Activated CD4-positive, alpha-beta memory T cell treated with anti-CD3 and anti-CD28 coated beads for 36 hours (primary cell): ENCODE measurements around the gene ABHD15. TPM values are rescaled to one million over a fixed set of nuclear protein-coding genes. Genes with fewer than 3 reads are reported as not detected.

Experiments
- CTCF ChIA-PET: fragments of 350-600 bp; sonication (Branson Sonifier 250); formaldehyde crosslinking; loops from one replicate; lab custom pipeline; 2021; ENCODE audit warnings: antibody characterized with exemption, inconsistent platforms; lab: Charles Lee
- POLR2A ChIA-PET: fragments of 350-600 bp; sonication (Branson Sonifier 250); formaldehyde crosslinking; loops from one replicate; lab custom pipeline; 2021; ENCODE audit warnings: antibody characterized with exemption; lab: Charles Lee
- DNase-seq: peaks from one replicate; pipeline ENCODE4 v3.0.0-alpha.2; 2020
- H3K27ac Mint-ChIP-seq: one replicate; pipeline ENCODE4 v1.8.0; 2021; ENCODE audit warnings: mixed read lengths
- H3K27me3 Mint-ChIP-seq: one replicate; pipeline ENCODE4 v1.8.0; 2021; ENCODE audit warnings: mixed read lengths
- H3K36me3 Mint-ChIP-seq: one replicate; pipeline ENCODE4 v1.8.0; 2021; ENCODE audit warnings: mixed read lengths
- H3K4me1 Mint-ChIP-seq: one replicate; pipeline ENCODE4 v1.8.0; 2021; ENCODE audit warnings: low read depth, mixed read lengths
- H3K4me3 Mint-ChIP-seq: one replicate; pipeline ENCODE4 v1.8.0; 2021; ENCODE audit warnings: mild to moderate bottlenecking, mixed read lengths
- H3K9me3 Mint-ChIP-seq: one replicate; pipeline ENCODE4 v1.8.0; 2021; ENCODE audit warnings: mixed read lengths
- intact Hi-C: fragments of 100-400 bp; cut with micrococcal nuclease; formaldehyde crosslinking; loops from one replicate; pipeline ENCODE4 v1.15.1; 2023
- total RNA-seq, 2 experiments: library from RNA; stranded (reverse); gene quantifications; one replicate each; pipeline ENCODE4 v1.2.3, GENCODE V29; 2021

ABHD15 gene, protein sequence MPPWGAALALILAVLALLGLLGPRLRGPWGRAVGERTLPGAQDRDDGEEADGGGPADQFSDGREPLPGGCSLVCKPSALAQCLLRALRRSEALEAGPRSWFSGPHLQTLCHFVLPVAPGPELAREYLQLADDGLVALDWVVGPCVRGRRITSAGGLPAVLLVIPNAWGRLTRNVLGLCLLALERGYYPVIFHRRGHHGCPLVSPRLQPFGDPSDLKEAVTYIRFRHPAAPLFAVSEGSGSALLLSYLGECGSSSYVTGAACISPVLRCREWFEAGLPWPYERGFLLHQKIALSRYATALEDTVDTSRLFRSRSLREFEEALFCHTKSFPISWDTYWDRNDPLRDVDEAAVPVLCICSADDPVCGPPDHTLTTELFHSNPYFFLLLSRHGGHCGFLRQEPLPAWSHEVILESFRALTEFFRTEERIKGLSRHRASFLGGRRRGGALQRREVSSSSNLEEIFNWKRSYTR
- total RNA-seq: 1 to 10 TPM; 8.9 to 9.8 TPM

GRCh38 chr17:29566473-29567303, at the start of gene ABHD15:
ABHD15 (minus strand) TSS chr17:29567037; CDS start chr17:29566966, 71 bp downstream.
- peak within 1 kb of the TSS; percentile 94 for H3K27ac Mint-ChIP-seq
- POLR2A ChIA-PET: interaction anchor here (0.9 to 3.9 kb wide), 8 partner anchors 20 to 364 kb away, joined by 3 to 30 read pairs (median 4); partner anchors contain the start of genes CORO6 and NUFIP2
- DNase-seq: peak; percentile 77
- intact Hi-C loops: loop anchor here (1.0 to 10.0 kb wide), 5 partner anchors 9 to 422 kb away; no protein-coding TSS in a partner anchor
- H3K27me3 Mint-ChIP-seq: no peaks in the 10 kb centered on the region
- H3K9me3 Mint-ChIP-seq: no peaks in the 10 kb centered on the region
- H3K4me3 Mint-ChIP-seq: peak within 1 kb of the TSS; percentile 87
- CTCF ChIA-PET: interaction anchor here (0.6 to 7.0 kb wide), 15 partner anchors 10 to 429 kb away, joined by 3 to 60 read pairs (median 5); partner anchors contain the start of genes ANKRD13B and GIT1
- H3K36me3 Mint-ChIP-seq: peaks cover 16% of the 10 kb centered on the region
- peaks cover 38% of the 10 kb centered on the region for H3K4me1 Mint-ChIP-seq

GRCh38 chr17:29615492-29616299, 48.9 kb upstream of the ABHD15 start:
- DNase-seq: peak; percentile 89
- POLR2A ChIA-PET: interaction anchor here (0.8 to 4.8 kb wide), 8 partner anchors 22 to 315 kb away, joined by 3 to 30 read pairs (median 4); partner anchors contain the start of genes ABHD15, ANKRD13B, GIT1 and SSH2
- Mint-ChIP-seq H3K4me1 (peaks cover 43% of the 10 kb centered on the region), H3K9me3 (no peaks in the 10 kb centered on the region), H3K4me3 (peak overlapping the region; percentile 77), H3K36me3 (no peaks in the 10 kb centered on the region), H3K27ac (no peak overlapping the region), H3K27me3 (peaks cover 1% of the 10 kb centered on the region)
- intact Hi-C loops: loop anchor here (1.0 to 5.0 kb wide), 6 partner anchors 9 to 323 kb away; partner anchors contain the start of genes NUFIP2 and TP53I13
- CTCF ChIA-PET: interaction anchor here (0.6 to 6.9 kb wide), 22 partner anchors 8 to 315 kb away, joined by 3 to 159 read pairs (median 6); partner anchors contain the start of genes ABHD15, ANKRD13B, GIT1 and SSH2

DNA sequence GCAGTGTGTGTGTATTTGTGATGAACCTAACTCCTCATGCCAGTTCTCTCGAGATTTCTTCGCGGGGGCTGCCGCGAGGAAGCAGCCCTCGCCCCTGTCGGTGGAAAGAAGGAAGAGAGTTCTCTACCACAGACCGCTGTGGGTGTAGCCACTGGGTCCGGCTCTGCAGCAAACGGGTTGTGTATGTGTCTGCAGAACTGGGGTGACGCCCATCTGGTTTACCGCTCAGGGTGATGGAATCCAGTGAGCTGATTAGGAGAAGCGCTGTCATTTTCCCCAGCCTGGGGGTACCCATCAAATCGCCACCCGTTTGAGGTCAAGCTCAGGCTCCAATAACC, 48.2 kb upstream of the ABHD15 start:
- Mint-ChIP-seq H3K9me3 (no peaks in the 10 kb centered on the region), H3K36me3 (no peaks in the 10 kb centered on the region), H3K27me3 (peaks cover 1% of the 10 kb centered on the region), H3K27ac (no peak overlapping the region), H3K4me1 (peaks cover 41% of the 10 kb centered on the region), H3K4me3 (peak overlapping the region; percentile 77)
- peak; percentile 72 for DNase-seq
- POLR2A ChIA-PET: interaction anchor here (0.8 to 4.8 kb wide), 7 partner anchors 21 to 316 kb away, joined by 3 to 30 read pairs (median 4); partner anchors contain the start of genes ABHD15, ANKRD13B, GIT1 and SSH2
- intact Hi-C loops: loop anchor here (1.0 to 5.0 kb wide), 4 partner anchors 9 to 323 kb away; partner anchors contain the start of genes NUFIP2 and TP53I13
- CTCF ChIA-PET: interaction anchor here (0.6 to 6.9 kb wide), 18 partner anchors 8 to 316 kb away, joined by 3 to 159 read pairs (median 5); partner anchors contain the start of genes ABHD15, ANKRD13B and SSH2

GRCh38 chr17:29614349-29615047, 47.7 kb upstream of the ABHD15 start:
- H3K9me3 Mint-ChIP-seq: no peaks in the 10 kb centered on the region
- no peak overlapping the region for H3K27ac Mint-ChIP-seq
- peak overlapping the region; percentile 77 for H3K4me3 Mint-ChIP-seq
- DNase-seq: no peak
- peaks cover 1% of the 10 kb centered on the region for H3K27me3 Mint-ChIP-seq
- H3K36me3 Mint-ChIP-seq: no peaks in the 10 kb centered on the region
- ChIA-PET POLR2A (interaction anchor here (1.5 kb wide), 1 partner anchor 23 kb away, joined by 5 read pairs; no protein-coding TSS in a partner anchor), CTCF (interaction anchor here (1.1 to 6.9 kb wide), 9 partner anchors 9 to 316 kb away, joined by 3 to 159 read pairs (median 11); partner anchors contain the start of genes ANKRD13B and SSH2)
- intact Hi-C loops: loop anchor here (1.0 to 5.0 kb wide), 4 partner anchors 10 to 322 kb away; partner anchors contain the start of genes NUFIP2 and TP53I13
- peaks cover 41% of the 10 kb centered on the region for H3K4me1 Mint-ChIP-seq

DNA sequence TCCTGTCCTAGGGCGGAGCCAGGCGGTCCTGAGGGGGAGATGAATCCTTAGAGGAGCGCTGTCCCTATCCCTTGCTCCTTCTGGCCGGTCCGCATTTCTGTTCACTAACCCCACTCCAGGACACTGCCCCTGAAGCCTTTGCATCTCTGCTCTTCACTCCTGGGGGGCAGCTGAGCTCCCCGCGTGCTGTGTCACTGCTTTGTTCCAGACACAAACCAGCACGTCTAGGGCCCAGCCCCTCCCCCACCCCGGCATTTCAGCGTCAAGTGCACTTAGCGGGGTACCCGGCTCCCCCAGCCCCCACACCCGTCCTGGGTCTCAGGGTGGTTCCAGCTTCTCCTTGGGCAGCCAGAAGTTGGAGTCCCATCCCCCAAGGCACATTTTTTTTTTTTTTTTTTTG, 47.0 kb upstream of the ABHD15 start:
- ChIA-PET CTCF (interaction anchor here (0.9 to 6.9 kb wide), 15 partner anchors 9 to 317 kb away, joined by 3 to 159 read pairs (median 9); partner anchors contain the start of genes ABHD15, ANKRD13B, GIT1 and SSH2), POLR2A (interaction anchor here (0.6 to 0.7 kb wide), 2 partner anchors 21 to 148 kb away, joined by 3 read pairs; partner anchors contain the start of gene ANKRD13B)
- Mint-ChIP-seq H3K4me1 (peaks cover 41% of the 10 kb centered on the region), H3K9me3 (no peaks in the 10 kb centered on the region), H3K27me3 (peaks cover 1% of the 10 kb centered on the region), H3K36me3 (no peaks in the 10 kb centered on the region), H3K27ac (no peak overlapping the region), H3K4me3 (no peak overlapping the region)
- intact Hi-C loops: loop anchor here (1.0 kb wide), 1 partner anchor 34 kb away; no protein-coding TSS in a partner anchor
- no peak for DNase-seq

DNA sequence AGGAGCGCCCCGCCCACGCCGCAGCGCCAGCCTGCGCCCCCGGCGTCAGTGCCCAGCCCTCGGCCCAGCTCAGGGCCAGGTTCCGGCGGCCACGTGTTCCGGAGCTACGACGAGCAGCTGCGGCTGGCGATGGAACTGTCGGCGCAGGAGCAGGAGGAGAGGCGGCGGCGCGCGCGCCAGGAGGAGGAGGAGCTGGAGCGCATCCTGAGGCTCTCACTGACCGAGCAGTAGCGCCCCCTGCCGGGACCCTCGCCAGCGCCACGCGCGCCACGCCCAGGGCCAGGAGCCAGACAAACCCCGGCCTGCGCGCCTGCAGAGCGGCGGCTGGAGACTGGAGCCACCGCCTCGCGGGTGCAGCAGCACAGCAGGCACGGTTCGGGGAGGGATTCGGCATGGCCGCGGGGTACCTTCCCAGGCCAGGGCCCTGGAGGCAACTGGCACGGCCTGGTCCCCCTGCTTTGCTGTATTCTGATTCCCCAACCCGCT, 46.6 kb upstream of the ABHD15 start:
- H3K4me3 Mint-ChIP-seq: no peak overlapping the region
- CTCF ChIA-PET: interaction anchor here (0.6 to 6.9 kb wide), 23 partner anchors 9 to 317 kb away, joined by 3 to 159 read pairs (median 5); partner anchors contain the start of genes ABHD15, ANKRD13B, CORO6 and GIT1
- peaks cover 39% of the 10 kb centered on the region for H3K4me1 Mint-ChIP-seq

DNA sequence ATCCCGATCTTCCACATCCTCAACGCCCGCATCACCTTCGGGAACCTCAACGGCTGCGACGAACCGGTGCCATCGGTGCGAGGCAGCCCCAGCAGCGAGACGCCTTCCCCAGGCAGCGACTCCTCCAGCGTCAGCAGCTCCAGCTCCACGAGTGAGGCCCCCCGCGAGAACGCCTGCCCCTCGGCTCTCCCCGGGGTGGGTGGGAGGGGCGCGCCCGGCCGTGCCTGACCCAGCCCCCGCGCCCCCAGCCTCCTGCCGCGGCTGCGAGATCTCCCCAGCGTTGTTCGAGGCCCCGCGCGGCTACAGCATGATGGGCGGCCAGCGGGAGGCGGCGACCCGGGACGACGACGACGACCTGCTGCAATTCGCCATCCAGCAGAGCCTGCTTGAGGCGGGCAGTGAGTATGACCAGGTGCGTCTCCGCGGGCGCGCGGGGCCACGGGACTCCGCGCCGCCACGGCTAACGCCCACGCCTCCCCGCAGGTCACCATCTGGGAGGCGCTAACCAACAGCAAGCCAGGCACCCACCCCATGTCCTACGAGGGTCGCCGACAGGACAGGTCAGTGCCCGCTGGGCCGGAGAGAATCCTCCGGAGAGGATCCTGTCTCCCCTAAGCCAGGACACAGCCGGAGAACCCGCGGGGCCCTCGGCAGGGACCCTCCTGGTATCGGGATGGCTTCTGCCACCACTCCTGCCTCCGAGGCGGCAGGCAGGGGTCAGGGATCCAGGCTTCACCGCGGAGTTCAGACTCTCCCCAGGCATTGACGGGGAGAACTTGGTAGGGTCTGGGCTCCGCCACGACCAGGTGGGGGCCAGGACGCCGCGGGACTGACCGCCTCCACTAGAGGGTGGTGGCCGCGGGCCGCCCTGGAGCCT, 45.8 kb upstream of the ABHD15 start:
- Mint-ChIP-seq H3K27ac (no peak overlapping the region), H3K9me3 (no peaks in the 10 kb centered on the region), H3K36me3 (no peaks in the 10 kb centered on the region), H3K27me3 (peaks cover 1% of the 10 kb centered on the region), H3K4me1 (peaks cover 37% of the 10 kb centered on the region), H3K4me3 (peak overlapping the region; percentile 29)
- CTCF ChIA-PET: interaction anchor here (0.6 to 6.9 kb wide), 25 partner anchors 8 to 318 kb away, joined by 3 to 159 read pairs (median 5); partner anchors contain the start of genes ABHD15, ANKRD13B, CORO6 and GIT1
- POLR2A ChIA-PET: interaction anchor here (0.6 kb wide), 1 partner anchor 32 kb away, joined by 3 read pairs; no protein-coding TSS in a partner anchor
- intact Hi-C loops: loop anchor here (1.0 kb wide), 1 partner anchor 32 kb away; no protein-coding TSS in a partner anchor
- no peak for DNase-seq

More for the DNA sequence above, 46.6 kb upstream of the ABHD15 start:
- DNase-seq: peak; percentile 97
- no peaks in the 10 kb centered on the region for H3K9me3 Mint-ChIP-seq
- H3K36me3 Mint-ChIP-seq: no peaks in the 10 kb centered on the region
- intact Hi-C loops: loop anchor here (1.0 kb wide), 1 partner anchor 33 kb away; no protein-coding TSS in a partner anchor
- peaks cover 1% of the 10 kb centered on the region for H3K27me3 Mint-ChIP-seq
- POLR2A ChIA-PET: interaction anchor here (0.6 to 0.7 kb wide), 3 partner anchors 21 to 148 kb away, joined by 3 read pairs; partner anchors contain the start of gene ANKRD13B
- H3K27ac Mint-ChIP-seq: no peak overlapping the region

- no peak for DNase-seq
- Mint-ChIP-seq H3K27me3 (peaks cover 1% of the 10 kb centered on the region), H3K27ac (no peak overlapping the region), H3K36me3 (no peaks in the 10 kb centered on the region), H3K9me3 (no peaks in the 10 kb centered on the region), H3K4me1 (peaks cover 32% of the 10 kb centered on the region), H3K4me3 (no peak overlapping the region)
- ChIA-PET CTCF (interaction anchor here (0.7 to 2.4 kb wide), 3 partner anchors 20 to 29 kb away, joined by 3 to 13 read pairs (median 12); partner anchors contain the start of genes ANKRD13B and GIT1), POLR2A (no interaction called here)
- intact Hi-C loops: no loop called here
These were observed 45.2 kb upstream of the ABHD15 start for GRCh38 chr17:29612094-29612403.
